HG02623 (cell line): ENCODE results near the gene DARS2.

Source experiments
- ATAC-seq: cut with Tn5 transposase; IDR thresholded peaks from one replicate; pipeline ENCODE4 v1.9.1; 2021; ENCODE audit warnings: moderate library complexity; ENCODE audit not compliant: unreplicated experiment

DARS2 gene

DNA sequence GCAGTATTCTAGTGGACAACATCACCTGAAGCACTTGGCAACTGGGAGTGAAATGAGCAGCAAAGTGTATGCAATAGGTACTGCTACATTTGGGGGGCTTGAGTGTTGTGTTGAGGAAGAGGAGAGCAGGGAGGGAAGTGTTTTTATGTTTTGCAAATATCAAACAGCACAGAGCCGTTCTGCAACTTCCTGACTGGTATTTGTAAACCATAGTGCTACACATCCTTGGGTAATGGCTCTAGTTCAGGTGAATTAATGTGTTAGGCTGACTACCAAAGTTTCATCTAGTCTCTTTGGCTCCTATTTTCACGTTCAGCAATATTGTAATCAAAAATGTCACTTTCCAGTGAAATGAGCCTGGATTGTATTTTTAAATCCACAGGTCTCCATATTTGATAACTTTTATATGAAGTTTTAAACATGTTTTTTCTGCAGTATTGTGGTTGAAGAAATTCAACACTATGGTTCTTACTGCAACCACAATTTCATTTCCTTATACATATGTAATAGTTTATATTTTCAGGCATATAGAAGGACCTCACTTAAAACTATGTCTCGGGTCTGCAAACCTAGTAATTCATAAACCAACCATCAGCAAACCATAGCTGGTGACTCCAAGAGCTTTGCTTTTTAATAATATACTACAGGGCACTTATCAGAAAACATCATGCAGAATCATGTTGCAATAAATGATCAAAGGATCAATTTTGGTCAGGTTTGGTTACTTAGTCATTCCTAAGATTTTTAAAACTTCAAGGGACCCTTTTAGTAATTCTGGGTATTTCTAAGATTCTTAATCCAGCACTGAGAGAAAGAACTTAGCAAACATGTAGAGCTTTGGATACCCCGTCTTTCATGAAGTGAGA lies 62.5 kb downstream of the DARS2 start:
- no peak for ATAC-seq

DNA sequence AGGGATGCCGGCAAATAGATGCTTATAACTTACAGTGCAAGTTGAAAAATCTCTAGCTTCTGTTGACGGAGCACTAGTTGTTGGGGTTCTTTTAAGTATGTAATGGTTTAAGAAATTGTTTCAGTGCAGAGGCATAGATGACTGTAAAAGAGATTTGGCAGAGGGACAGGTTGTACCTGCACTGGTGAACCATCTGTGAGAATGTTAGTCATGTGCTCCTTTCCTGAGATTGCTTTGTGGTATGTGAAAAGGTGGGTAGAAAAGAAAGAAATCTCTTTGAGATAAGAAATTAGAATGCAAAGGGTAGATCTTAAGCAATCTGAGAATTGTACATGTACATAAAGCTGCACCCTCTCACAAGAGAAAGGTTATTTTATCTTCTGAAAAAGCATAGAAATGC lies 63.2 kb downstream of the DARS2 start:
- ATAC-seq = no peak

DNA sequence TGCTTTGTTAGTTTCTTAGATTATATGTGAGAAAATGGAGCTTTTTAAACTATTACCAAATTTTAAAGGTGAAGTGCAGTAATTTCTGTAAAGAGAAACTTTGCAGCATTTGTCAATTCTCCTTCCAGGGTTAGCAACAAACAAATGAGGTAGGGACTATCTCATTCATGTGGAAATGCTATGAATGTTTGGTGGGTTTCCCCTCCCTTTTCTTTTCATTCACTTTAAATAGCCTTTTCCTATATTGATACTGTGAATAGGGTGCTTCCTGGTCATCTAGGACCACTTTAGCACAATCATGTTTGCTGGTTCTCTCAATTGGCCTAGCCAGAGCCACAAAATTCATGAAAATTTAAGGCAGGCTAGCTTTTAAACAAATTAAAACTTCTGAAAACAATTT lies 64.3 kb downstream of the DARS2 start:
- ATAC-seq = no peak

DNA sequence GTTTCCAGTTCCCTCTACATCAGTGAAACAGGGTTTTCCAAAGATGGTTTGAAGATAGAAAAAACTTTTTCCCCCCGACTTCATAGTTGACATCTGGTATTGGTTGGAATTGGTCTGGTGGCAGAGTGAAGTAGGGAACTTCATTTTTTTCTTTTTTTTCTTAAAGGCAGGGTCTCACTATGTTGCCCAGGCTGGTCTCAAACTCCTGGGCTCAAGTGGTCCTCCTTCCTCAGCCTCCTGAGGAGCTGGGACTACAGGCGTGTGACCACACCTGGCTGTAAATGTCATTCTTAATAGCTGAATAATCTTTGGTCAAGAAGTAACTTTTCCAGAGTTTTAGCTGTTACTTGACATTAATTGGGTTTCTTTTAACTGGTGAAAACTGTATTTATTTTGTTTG lies 65.4 kb downstream of the DARS2 start:
- ATAC-seq = no peak

DNA sequence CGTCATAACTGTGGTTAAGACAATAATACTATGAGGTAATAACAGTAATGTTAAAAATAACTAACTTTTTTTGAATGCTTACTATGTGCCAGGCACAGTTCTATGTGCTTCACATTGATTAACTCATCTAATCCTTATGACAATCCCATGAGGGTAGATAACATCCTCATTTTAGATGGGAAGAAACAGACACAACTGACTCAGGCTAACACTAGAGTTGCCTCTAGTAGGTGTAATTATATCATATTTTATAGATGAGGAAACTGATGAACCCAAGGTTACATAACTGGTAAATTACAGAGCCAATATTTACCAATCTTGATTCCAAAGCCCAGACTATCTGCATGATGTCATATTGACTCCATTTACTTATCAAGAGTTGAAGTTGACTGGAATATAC lies 69.1 kb downstream of the DARS2 start:
- ATAC-seq = no peak

DNA sequence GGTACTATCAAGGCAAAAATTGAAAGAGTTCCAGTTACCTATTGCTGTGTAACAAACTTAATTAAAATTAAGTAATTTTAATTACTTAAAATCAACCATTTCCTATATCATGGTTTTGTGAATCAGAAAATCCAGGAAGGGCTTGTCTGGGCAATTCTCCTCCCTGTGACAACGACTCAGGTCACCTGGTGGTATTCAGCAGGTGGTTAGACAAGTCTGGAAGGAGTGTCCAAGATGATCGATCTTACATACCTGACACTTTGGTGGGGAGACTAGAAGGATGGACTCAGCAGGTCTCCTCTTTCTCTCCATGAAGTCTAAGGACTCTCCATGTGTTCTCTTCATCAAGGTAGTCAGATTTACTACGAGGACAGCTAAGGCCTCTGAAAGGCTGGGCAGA lies 69.7 kb downstream of the DARS2 start:
- ATAC-seq = no peak

DNA sequence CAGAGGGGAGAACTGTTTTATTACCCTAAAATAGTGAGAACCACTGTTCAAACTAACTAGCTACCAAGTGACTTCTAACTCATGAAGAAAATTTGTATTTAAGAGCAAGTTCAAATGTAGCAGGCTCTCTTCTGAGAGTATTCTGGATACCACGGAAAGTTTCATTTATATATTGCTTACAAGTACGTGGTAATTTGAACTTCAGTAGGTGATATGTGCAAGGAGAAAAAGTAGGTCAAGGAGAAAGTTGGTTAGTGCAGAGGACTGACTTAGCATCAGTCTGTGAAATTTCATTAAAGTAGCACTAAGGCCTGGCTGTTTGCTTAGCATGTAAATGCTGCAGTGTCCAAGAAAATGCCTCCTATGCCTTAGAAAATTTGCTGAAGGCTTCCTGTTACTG lies 76.0 kb downstream of the DARS2 start:
- no peak for ATAC-seq

DNA sequence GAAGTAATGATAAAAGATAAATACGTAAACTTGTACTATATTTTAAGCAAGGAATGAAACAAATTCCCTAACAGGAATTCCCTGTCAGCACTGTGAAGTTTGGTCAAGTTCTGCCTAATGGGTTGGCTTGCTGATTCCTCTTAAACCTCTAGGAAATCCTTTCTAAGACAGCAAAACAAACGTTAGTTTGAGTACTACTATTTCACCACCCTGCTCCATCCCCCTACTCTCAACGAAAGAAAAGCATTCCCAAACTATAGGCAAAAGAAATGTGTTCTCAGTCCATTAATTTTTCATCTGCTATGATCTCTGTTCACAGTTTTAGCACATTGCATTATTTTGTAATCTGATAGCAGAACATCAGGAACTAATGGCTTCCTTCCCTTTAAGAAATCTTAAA lies 76.5 kb downstream of the DARS2 start:
- no peak for ATAC-seq

DNA sequence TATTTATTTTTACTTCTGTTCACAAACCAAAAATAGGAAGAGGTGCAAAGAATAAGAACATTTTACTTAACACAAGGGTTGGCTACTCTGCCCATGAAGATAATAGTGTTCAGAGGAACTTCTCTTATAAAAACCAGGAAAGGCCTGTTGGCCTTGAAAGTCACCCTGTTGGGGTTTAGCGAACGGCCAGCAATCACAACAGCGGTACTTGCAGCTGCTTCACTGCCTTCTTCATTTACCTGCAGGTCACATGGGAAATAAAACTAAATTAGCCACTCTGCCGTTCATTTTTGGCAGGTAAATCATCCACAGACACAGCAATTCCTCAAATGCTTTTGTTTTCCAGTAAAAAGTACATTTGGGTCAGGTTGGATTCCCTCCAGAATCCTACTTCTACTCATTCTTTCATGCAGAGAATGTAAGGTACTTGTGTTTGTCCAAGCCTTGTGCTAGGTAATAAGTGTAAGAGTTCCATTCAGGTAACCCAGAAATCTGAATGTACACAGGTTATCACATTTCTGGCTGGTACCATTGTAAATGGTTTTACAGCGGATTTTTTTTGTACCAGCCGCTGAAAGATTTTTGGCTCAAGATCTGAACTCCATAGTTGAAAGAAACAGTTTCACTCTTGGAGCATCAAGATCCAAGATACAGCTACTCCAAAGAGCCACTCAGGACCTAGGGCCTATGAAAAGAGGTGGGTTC lies 79.5 kb downstream of the DARS2 start:
- ATAC-seq = no peak
